ENCODE measurements around the gene SCOC.

- no peak for TF ChIP-seq POLR2A (IDR thresholded peaks at IDR 0.05; ENCODE audit: low read depth)
- no peak for TF ChIP-seq EP300 (IDR thresholded peaks at IDR 0.05)
Measured at GRCh38 chr4:140373328-140374129, at the start of gene SCOC.
